NCI-H2107 treated with DMSO at 0.1 percent for 48 hours (cell line): ENCODE results near the gene UNC119B.
A peak's percentile ranks its signal among the peaks of the same experiment; 100 is the strongest.
"Not testable (repeated sequence)": the region's sequence is repeated elsewhere in the genome, so short reads cannot be mapped to it uniquely, and the experiment has no call there.

ENCODE experiments used
- DNase-seq: peaks from one replicate; lab custom pipeline; 2025; ENCODE audit not compliant: unreplicated experiment; lab: John Stamatoyannopoulos, UW

Gene UNC119B

DNA sequence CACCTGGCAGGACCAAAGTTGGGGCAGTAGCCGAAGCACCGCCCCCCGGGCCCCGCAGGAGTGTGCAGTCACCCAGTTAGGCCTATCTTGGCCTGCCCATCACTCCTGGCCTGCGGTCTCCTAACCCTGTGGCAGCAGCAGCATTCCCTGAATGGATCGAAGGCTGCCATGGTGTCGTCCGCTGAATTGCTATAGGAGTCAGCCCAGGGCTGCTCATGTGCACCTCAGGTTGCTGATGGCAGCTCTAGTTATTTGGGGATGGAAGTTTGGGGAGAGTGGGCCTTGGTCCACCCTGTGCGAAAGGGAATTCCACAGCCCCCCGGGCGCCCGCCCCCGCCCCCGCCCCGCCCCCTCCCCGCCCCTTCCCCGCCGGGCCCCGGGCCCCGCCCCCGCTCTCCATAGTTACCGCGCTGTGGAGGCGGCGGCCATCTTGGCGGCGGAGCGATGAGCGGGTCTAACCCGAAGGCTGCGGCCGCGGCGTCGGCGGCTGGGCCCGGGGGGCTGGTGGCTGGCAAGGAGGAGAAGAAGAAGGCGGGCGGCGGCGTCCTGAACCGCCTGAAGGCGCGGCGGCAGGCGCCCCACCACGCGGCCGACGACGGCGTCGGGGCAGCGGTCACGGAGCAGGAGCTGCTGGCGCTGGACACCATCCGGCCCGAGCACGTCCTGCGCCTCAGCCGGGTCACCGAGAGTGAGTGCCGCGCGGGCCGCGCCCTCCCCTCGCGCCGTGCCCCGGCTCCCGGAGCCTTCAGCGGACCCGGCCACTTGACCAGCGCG is at the start of gene UNC119B:
Gene UNC119B, plus strand, starts transcription at position 428 of the 774 bp plus-strand sequence. Its CDS starts 17 bp downstream, at position 445.
- DNase-seq: peak; percentile 50

DNA sequence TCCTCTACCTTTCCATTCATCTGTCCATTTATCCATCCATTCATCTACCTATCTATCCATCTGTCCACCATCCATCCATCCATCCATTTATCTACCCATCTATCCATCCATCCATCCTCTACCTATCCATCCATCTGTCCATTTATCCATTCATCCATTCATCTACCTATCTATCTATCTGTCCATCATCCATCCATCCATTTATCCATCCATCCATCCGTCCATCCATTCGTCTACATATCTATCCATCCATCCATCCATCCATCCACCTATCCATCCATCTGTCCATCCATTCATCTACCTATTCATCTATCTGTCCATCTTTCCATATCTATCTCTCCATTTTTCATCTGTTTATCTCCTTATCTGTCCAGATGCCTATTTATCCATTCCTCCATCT is 48.8 kb upstream of the UNC119B start:
- no peak for DNase-seq

DNA sequence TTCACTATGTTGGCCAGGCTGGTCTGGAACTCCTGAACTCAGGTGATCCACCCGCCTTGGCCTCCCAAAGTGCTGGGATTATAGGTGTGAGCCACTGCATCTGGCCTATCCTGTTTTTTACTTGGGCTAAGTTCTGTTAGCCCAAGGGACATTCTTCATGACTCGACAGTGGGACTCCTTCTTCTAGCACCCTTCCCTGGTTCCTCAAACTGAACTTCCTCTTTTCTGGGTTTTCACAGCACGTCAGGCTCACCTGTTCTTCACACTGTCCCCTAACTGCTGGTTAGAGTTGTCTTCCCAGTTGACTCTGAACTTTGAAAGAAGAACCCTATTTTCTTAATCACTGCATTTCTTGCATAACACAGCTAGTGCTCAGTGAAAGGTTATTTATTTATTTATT is 47.4 kb upstream of the UNC119B start:
- DNase-seq: no peak

DNA sequence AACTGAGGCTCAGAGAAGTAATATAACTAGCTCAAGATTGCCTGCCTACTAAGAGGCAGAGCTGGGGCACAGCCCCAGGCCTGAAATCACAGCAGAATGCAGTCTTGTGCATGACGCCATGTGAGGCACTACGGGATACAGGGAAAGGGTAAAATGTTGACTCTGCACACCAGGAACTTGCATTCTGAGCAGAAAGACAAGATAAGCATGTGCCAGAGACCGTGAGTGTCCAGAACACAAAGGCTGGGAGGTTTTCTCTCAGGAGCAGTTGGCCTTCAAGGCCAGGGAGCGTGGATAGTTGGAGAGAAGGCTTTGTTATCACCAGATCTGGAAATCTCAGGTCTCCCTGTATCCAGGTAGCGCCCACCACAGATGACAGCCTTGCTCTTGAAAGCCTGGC is 46.5 kb upstream of the UNC119B start:
- DNase-seq: no peak

GRCh38 chr12:120666571-120667390 is 43.5 kb upstream of the UNC119B start:
- no peak for DNase-seq

GRCh38 chr12:120668091-120668867 is 42.0 kb upstream of the UNC119B start:
- DNase-seq: no peak

DNA sequence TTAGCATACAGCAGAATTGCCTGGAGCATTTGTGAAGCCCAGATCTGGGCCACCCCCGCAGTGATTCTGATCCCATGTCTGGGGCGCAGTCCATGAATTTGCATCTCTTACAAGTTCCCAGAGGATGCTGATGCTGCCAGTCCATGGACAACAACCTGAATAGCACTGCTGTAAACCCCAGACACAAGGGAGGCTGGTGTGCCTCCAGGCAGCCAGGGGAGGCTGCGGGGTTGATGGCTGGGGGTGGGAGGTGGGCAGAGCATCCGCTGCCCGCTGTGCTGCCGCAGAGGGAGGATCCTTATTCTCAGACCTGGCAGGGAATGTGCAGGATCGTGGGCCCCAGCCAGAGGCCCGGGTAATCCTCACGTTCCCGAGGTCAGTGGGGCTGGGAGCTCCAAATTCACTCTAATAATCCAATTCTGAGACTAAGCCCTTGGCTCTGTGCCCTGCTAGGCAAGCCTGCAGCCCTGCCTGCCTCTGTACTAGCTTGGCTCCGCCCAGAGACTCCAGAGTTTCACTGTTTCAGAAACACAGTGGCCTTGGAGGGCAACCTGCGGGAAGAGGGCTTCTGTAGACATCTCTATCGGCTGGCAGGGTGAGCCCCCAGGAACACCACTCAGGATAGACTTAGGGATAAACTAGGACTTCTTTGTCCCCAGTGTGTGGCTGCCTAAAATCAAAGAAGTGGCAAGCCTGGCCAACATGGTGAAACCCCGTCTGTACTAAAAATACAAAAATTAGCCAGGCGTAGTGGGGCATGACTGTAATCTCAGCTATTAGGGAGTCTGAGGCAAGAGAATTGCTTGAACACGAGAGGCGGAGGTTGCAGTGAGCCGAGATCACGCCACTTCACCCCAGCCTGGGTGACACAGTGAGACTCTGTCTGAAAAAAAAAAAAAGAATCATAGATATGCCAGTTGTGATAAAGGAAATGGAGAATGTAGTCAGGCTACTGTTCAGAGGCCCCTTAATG is 41.1 kb upstream of the UNC119B start:
- no peak for DNase-seq

DNA sequence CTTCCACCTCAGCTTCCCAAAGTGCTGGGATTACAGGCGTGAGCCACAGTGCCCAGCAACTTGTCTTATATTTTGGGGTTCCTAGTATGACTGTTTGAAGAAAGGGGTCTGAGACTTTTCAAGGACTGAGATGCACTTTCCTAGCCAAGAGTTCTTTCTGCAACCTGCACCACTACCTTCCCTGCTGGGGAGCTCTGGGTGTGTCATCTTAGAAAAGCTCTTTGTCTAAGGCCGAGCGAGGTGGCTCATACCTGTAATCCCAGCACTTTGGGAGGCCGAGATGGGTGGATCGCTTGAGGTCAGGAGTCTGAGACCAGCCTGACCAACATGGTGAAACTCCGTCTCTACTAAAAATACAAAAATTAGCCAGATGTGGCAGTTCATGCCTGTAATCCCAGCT is 40.0 kb upstream of the UNC119B start:
- not testable (repeated sequence) for DNase-seq

DNA sequence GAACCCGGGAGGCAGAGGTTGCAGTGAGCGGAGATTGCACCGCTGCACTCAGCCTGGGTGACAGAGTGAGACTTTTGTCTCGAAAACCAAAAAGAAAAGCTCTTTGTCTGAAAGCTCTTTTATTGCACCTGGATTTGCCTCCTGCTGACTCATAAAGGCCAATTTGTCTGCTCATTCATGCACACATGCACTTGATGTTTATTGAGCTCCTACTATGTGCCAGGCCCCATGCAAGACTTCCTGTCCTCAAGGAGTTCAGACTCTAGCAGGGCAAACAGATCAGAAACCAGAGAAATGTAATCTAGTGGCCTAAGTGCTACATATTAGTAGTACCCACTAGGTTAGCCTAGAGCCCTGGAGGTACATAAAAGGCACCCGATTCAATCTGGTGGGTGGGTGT is 39.6 kb upstream of the UNC119B start:
- no peak for DNase-seq

- DNase-seq: no peak
Measured at GRCh38 chr12:120674097-120674636, 36.1 kb upstream of the UNC119B start.

DNA sequence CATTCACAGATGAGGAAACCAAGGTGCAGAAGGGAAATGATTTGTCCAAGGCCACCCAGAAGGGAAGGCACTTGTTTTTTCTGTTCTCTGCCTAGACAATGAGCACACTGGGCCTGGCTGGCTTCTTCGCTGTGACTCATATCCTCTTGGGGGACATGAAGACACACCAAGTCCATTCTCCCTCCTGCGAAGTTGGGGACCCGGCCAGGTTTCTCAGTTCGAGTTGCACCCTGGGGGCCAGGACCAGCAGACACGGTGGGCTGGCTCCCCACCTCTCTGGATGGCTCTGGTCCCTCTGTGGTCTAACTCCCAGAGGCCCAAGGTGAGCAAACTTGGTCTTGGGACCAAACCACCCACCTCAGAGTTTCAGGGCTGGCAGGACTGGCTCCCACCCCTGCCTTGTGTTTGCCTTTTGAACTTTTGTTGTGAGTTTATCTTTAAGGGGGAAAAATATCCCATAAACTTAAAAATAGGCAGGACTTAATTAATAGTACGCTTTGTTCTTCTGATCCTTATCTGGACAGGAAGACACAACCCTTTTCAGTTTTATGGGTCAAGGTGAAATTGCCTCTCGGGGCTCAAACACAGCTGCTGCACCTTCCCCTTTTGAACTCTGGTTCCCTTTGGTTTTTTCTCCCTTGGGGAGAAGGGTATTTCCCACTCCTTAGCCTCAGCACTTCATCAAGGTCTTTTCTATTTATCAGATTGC is 32.3 kb upstream of the UNC119B start:
- DNase-seq: no peak

GRCh38 chr12:120678572-120678971 is 31.7 kb upstream of the UNC119B start:
- DNase-seq: no peak

DNA sequence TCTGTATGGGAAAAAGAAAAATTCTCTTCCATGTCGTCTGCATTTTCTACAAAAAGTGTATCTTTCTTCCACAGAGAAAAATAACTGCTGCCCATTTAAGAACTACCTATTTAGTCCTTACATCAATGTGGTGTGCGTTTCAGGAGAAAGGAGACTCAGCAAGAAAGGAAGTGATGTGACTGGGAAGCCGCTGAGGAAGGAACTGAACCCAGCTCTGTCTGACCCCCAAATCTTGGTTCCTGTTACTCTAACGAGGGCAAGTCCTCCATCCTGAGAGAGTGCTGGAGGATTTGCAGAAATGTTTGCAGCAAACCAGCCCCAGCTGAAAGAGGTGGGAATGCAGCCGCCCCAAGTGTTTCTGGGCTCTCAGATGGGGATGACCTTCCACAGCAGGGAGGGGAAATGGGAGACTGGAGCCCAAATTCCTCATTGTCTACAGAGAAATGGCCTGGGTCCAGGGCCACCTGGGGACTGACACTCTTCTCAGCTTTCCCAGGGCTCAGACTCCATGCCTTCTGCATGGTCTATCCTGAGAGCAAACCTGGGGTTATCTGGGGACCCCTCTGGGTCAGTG is 30.0 kb upstream of the UNC119B start:
- DNase-seq: no peak

DNA sequence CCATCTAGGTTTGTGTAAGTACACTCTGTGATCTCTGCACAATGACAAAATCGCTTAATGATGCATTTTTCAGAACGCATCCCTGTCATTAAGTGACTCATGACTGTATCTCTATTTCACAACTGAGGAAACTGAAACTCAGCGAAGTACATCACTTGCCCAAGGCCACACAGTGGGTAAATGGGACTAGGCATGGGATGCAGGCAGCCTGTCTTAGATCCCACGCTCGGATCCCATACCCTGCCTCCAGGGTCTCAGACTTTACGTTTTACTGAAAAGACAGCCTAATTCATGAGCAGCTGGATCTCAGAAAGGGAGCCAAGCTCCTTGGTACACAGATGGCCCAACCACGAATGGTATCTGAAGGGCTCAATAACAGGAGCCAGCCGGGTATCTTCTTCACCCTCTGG is 25.7 kb upstream of the UNC119B start:
- DNase-seq: no peak

- no peak for DNase-seq
Measured at GRCh38 chr12:120685522-120685921, 24.7 kb upstream of the UNC119B start.

- peak; percentile 94 for DNase-seq
Measured at GRCh38 chr12:120686151-120686689, 24.0 kb upstream of the UNC119B start.

GRCh38 chr12:120686690-120687577 is 23.3 kb upstream of the UNC119B start, which contains the start of gene MLEC:
MLEC (plus strand) TSS chr12:120687149; CDS start chr12:120687297, 148 bp downstream.
- peak; percentile 98 for DNase-seq
